Right cardiac atrium (tissue), 5 donors: ENCODE results near the gene MYO19. TPM values are rescaled to one million over a fixed set of nuclear protein-coding genes. Genes with fewer than 3 reads are reported as not detected.

Source experiments
- ATAC-seq, 2 donors: fragments of 200-7000 bp; cut with Tn5 transposase; one replicate each; pipeline versions ENCODE4 v1.8.0 to v1.9.1; 2020; ENCODE audit warnings: moderate library complexity in 2 of 2, mild to moderate bottlenecking in 1 of 2
- DNase-seq, 3 donors: peaks; one replicate each; pipeline ENCODE4 v3.0.0-alpha.2; 2020
- H3K27ac ChIP-seq: one replicate; pipeline ENCODE4 v1.5.1; 2013; ENCODE audit warnings: mild to moderate bottlenecking, low read length, control low read depth, moderate library complexity
- H3K27me3 ChIP-seq: one replicate; pipeline ENCODE4 v1.6.1; 2013; ENCODE audit not compliant: control insufficient read depth, insufficient read depth
- H3K4me1 ChIP-seq: one replicate; pipeline ENCODE4 v1.6.1; 2013; ENCODE audit warnings: low read length; ENCODE audit not compliant: control insufficient read depth, insufficient read depth
- H3K4me3 ChIP-seq: one replicate; pipeline ENCODE4 v1.5.1; 2013; ENCODE audit warnings: low read length, control low read depth
- H3K9me3 ChIP-seq: one replicate; pipeline ENCODE4 v1.6.1; 2013; ENCODE audit warnings: low read length; ENCODE audit not compliant: control insufficient read depth
- WGBS: extraction: QIAGEN DNeasy Blood & Tissue Kit; methylation state at CpG from one replicate; pipeline ENCODE4 v1.1.7; 2013; 5-methylcytosine and 5-hydroxymethylcytosine counted together
- intact Hi-C, 4 donors: fragments of 100-400 bp; cut with DNase I; formaldehyde crosslinking; loops; one replicate each; pipeline versions ENCODE4 v1.11.0 to v1.14.0; 2022 to 2023
- polyA plus RNA-seq: library from polyadenylated mRNA; stranded (reverse); fragments of 200-250 nt; gene quantifications from one replicate; pipeline ENCODE4 v1.2.3, GENCODE V29; 2013
- total RNA-seq, 4 donors: library from RNA; stranded (reverse); fragmentation: NEBNext Ultra II Directional; extraction: Animal tissue kit (Norgen Biotek cat#: 25700); gene quantifications; one replicate each; pipeline ENCODE4 v1.2.1, GENCODE V29; 2021
- donor health status: healthy with polysubstance abuse.
- donor health status: DM: no; HTN: yes; CAD: no.
- donor health status: DM: no; HTN: no; CAD: no.
- donor health status: DM: no; HTN: yes; CAD: no; lungs with severe emphysema.
- donor health status: DM: yes; HTN: yes; CAD: no.

MYO19 gene
- total and polyA plus RNA-seq, 5 donors, result 10.7 to 21.4 (median 16.2) TPM

GRCh38 chr17:36545465-36546417 is 11.1 kb upstream of the MYO19 start:
- Histone ChIP-seq H3K4me1 (no peaks in the 10 kb centered on the region), H3K27ac (peak overlapping the region; percentile 66), H3K9me3 (no peaks in the 10 kb centered on the region), H3K27me3 (no peaks in the 10 kb centered on the region), H3K4me3 (peak overlapping the region; percentile 78)
- WGBS, result under 1% methylated on average over 60 of the region's 60 CpGs
- ATAC-seq (peak; percentile 93 to 95), DNase-seq (peak; percentile 97 to 99 (median 98))
- intact Hi-C loops, result no loop called here

- H3K27ac ChIP-seq, result peak overlapping the region; percentile 97
- no peaks in the 10 kb centered on the region for H3K27me3 ChIP-seq
- no peak for DNase-seq
- under 1% methylated on average over 32 of the region's 38 CpGs for WGBS
- no peaks in the 10 kb centered on the region for H3K9me3 ChIP-seq
- peak overlapping the region; percentile 78 for H3K4me3 ChIP-seq
- intact Hi-C loops, result no loop called here
- ATAC-seq, result peak; percentile 61 to 73
- no peaks in the 10 kb centered on the region for H3K4me1 ChIP-seq
These were observed 10.4 kb upstream of the MYO19 start for GRCh38 chr17:36545077-36545464.

- no peaks in the 10 kb centered on the region for H3K27me3 ChIP-seq
- under 1% methylated on average over 71 of the region's 71 CpGs for WGBS
- intact Hi-C loops, result no loop called here
- DNase-seq, result peak; percentile 96 to 98 (median 97)
- peak within 1 kb of the TSS; percentile 78 for H3K4me3 ChIP-seq
- no peaks in the 10 kb centered on the region for H3K9me3 ChIP-seq
- H3K27ac ChIP-seq, result peak within 1 kb of the TSS; percentile 97
- peak; percentile 93 for ATAC-seq
- H3K4me1 ChIP-seq, result no peaks in the 10 kb centered on the region
These were observed 9.8 kb upstream of the MYO19 start, which contains the start of gene GGNBP2 for GRCh38 chr17:36544307-36545076. Gene GGNBP2, plus strand, starts transcription at chr17:36544919. Its CDS starts 806 bp downstream, at chr17:36545725.

GRCh38 chr17:36544044-36544306 is 9.3 kb upstream of the MYO19 start:
- no peaks in the 10 kb centered on the region for H3K4me1 ChIP-seq
- H3K9me3 ChIP-seq, result no peaks in the 10 kb centered on the region
- peak in 2 of 3 donors; percentile 26 to 65 for DNase-seq
- ATAC-seq, result peak; percentile 0 to 15
- under 1% methylated on average over 10 of the region's 10 CpGs for WGBS
- peak overlapping the region; percentile 78 for H3K4me3 ChIP-seq
- no peaks in the 10 kb centered on the region for H3K27me3 ChIP-seq
- intact Hi-C loops, result no loop called here
- peak overlapping the region; percentile 84 for H3K27ac ChIP-seq

- H3K4me1 ChIP-seq, result no peaks in the 10 kb centered on the region
- no peak overlapping the region for H3K27ac ChIP-seq
- no peak for ATAC-seq
- no peaks in the 10 kb centered on the region for H3K27me3 ChIP-seq
- no peak for DNase-seq
- no peaks in the 10 kb centered on the region for H3K9me3 ChIP-seq
- H3K4me3 ChIP-seq, result no peak overlapping the region
- intact Hi-C loops, result no loop called here
- WGBS, result 96% methylated on average over 15 of the region's 15 CpGs
These were observed 8.1 kb upstream of the MYO19 start for GRCh38 chr17:36542755-36543154.

GRCh38 chr17:36540696-36541095 is 6.0 kb upstream of the MYO19 start:
- Histone ChIP-seq H3K9me3 (no peaks in the 10 kb centered on the region), H3K4me1 (no peaks in the 10 kb centered on the region), H3K4me3 (no peak overlapping the region), H3K27ac (no peak overlapping the region), H3K27me3 (no peaks in the 10 kb centered on the region)
- no peak for DNase-seq
- intact Hi-C loops, result no loop called here
- 97% methylated on average over 3 of the region's 3 CpGs for WGBS
- no peak for ATAC-seq

- Histone ChIP-seq H3K27ac (peak overlapping the region; percentile 88), H3K4me1 (no peaks in the 10 kb centered on the region), H3K4me3 (peak overlapping the region; percentile 63), H3K9me3 (no peaks in the 10 kb centered on the region), H3K27me3 (no peaks in the 10 kb centered on the region)
- intact Hi-C loops, result no loop called here
- ATAC-seq (no peak), DNase-seq (no peak)
- 11% methylated on average over 15 of the region's 15 CpGs for WGBS
These were observed 1.0 kb upstream of the MYO19 start for GRCh38 chr17:36535669-36536081.

DNA sequence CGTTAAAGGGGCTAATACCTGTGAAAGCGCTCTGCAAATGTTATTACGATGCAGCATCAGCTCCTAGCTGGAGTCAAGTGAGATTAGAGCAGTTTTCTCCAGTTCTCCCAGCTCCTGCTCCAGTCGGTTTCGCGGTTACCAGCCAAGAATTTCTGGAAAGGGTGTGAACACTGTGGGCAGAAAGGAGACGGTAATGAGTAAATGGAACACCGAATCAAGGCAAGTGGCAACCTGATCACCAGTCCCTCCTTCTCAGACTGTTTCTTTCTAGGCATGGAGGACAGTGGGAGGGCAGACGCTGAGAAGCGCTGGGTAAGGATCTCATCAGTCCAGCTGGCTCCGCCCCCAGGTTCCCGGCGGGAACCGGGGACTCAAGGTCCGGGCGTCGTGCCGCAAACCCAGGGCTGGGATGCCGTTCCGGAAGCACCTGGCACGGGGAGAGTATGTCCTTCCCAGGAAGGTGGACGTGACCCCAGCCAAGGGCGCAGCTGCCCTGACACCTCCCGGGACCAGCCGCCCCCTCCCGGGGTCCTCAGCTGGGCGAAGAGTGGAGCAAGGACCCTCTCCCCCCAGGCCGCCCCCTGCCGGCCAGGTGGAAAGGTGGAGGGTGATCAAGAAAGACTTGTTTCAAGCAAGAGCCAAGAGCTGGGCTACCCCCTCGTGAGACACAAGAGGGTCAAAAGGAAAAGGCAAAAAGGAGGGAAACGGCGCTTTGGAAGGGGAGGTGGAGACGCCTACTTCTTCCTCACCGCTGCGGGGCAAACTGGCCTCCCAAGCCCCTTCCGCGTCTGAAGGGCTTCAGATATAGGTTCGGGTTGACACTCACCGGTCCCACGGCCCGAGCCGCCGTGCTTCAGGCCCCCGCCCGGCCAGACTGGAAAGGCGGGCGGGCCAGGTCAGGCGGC is 481 bp downstream of the MYO19 start:
- intact Hi-C loops, result no loop called here
- 6% methylated on average over 48 of the region's 48 CpGs for WGBS

GRCh38 chr17:36532435-36532975 is 2.2 kb downstream of the MYO19 start:
- ATAC-seq, result no peak
- no peaks in the 10 kb centered on the region for H3K4me1 ChIP-seq
- no peak overlapping the region for H3K27ac ChIP-seq
- no peaks in the 10 kb centered on the region for H3K27me3 ChIP-seq
- no peak overlapping the region for H3K4me3 ChIP-seq
- intact Hi-C loops, result no loop called here
- DNase-seq, result no peak
- no peaks in the 10 kb centered on the region for H3K9me3 ChIP-seq
- 99% methylated on average over 2 of the region's 2 CpGs for WGBS

More for the DNA sequence above, 481 bp downstream of the MYO19 start:
- Histone ChIP-seq H3K4me1 (no peaks in the 10 kb centered on the region), H3K27ac (peak overlapping the region; percentile 88), H3K4me3 (peak overlapping the region; percentile 63), H3K9me3 (no peaks in the 10 kb centered on the region), H3K27me3 (no peaks in the 10 kb centered on the region)
- ATAC-seq (peak; percentile 62 to 63), DNase-seq (peak; percentile 75 to 89 (median 86))

DNA sequence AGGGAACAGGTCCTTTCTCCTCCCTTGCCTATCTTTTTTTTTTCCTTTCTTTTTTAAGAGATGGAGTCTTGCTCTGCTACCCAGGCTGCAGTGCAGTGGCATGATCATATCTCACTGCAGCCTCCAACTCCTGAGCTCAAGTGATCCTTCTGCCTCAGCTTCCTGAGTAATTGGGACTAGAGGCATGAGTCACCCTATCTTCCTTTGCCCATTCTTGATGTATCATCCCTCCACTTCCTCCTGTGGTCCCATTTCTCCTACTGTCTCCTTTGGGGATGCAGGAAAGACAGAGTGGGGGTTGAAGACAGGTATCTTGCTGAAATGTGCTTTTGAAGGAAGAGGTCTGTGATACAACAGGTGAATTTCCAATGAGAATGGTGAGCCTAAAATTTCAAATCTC is 5.5 kb downstream of the MYO19 start:
- Histone ChIP-seq H3K4me1 (no peaks in the 10 kb centered on the region), H3K9me3 (no peaks in the 10 kb centered on the region), H3K27ac (no peak overlapping the region), H3K4me3 (no peak overlapping the region), H3K27me3 (no peaks in the 10 kb centered on the region)
- DNase-seq, result no peak
- intact Hi-C loops, result no loop called here
- ATAC-seq, result no peak
